Fibroblast of skin of back (primary cell): ENCODE measurements around the gene BRD9.

Source experiments
- DNase-seq: peaks from one replicate; pipeline ENCODE4 v3.0.0-alpha.2; 2013

Gene BRD9

DNA sequence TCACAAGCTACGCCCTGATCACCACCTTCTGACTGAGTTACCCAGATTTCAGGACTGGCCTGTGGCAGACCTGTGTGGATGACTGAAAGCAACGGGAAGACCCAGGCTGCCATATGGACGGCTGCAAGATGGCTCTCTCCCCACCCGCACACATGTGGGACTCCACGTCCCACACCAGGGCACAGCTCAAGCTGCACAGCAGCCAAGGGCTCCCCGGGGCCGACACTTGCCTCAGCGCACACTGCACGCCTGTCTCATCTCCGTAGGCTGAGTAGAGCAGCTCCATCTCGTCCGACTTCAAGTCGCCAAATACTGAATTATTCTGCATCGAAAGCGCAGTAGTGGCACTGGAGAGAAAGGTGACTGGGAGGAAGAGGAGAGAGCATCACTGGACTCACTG is 14.5 kb downstream of the BRD9 start:
- DNase-seq: no peak

DNA sequence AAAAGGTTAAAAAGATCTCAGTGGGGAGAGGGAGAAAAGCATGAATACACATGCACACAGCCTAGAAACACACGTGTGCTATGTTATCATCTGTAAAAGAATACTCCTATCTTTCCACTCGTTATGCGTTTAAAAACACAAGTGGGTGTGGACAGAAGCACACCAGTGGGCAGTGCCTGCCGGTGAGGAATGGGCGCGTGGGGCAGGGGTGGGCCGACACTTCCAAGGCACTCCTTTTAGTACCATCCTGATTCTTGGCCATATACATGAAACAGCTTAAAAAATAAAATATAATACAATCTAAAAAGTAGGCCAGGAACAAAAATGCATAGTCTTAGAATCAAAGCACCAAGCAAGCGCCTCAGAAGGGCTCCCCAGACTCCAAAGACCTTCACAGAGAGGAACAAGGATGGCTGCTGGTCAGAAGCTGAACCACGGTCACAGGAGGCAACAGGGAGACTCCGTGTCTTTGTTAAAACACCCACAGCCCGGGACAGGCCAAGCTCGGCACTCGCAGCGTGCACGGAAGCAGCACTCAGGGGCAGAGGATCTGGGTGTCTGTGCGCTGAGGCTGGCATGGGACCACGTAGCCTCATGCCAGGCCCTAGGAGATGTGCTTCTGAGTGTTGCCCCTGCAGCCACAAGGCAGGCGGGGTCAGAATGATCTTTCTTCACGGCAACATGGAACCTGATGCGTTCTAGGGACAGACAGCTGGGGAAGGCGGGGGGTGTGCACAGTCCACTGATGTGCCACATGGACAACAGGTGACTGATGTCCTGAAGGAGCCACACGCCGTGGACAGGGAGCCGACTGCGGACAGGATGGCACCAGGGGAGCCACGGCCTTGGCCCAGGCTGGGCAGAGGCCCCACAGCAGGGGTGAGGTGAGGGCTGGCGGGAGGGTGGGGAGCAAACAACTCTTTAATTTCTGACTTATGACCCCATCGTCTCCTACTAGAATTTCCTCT is 15.9 kb downstream of the BRD9 start:
- DNase-seq: no peak

DNA sequence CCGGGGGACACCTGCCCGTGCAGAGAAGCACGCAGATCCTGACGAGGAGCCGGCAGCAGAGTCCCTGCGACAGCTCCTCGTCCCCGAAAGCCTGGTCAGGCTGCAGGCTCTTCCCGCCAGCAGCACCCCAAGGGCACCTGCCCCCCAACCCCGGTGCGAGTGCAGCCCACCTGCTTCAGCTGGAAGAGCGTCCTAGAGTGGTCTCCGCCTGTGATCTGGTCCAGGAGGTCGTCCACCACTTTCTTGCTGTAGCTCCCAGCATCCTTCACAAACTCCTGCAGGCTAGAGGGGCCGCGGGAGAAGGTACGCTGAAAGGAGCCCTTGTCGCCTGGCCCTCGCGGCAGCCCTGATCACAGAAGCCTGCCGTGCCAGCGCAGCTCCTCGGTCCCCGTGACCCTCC is 16.7 kb downstream of the BRD9 start:
- DNase-seq: no peak

DNA sequence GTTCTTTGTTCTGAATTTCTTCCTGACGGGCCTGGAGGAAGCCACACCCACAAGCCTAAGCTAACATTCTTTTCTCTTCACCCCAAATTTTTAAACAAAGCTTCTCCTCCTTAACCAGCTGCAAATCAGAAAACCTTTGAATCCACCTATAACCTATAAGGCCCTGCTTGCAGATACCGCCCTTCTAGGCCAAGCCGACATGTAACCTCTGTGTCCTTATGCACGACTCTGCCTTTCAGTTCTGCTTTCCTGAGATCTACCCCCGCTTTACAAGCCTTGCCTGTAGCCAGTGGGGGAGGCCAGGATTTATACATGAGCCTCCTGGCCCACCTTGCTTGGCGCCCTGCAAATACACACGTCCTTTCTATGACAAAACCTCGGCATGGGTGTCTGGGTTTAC is 19.3 kb downstream of the BRD9 start:
- no peak for DNase-seq

DNA sequence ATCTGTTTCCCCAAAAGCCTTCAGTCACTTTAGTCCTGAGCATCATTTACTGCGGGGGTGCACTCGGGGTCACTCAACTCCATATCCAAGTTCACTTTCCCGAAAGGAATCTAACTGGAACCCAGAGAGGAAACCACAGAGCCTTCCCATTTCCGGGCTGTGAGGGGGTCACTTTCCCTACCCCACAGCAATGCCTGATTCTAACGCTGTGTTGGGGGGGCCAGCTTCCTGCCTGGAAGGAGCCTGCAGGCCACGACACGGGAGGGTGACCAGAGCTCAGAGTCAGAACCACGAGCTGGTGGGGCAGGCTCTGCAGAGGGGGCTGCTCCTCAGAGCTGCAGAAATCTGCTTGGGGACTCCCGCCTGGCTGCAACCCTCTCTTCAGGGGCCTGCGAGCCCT is 20.3 kb downstream of the BRD9 start:
- no peak for DNase-seq

DNA sequence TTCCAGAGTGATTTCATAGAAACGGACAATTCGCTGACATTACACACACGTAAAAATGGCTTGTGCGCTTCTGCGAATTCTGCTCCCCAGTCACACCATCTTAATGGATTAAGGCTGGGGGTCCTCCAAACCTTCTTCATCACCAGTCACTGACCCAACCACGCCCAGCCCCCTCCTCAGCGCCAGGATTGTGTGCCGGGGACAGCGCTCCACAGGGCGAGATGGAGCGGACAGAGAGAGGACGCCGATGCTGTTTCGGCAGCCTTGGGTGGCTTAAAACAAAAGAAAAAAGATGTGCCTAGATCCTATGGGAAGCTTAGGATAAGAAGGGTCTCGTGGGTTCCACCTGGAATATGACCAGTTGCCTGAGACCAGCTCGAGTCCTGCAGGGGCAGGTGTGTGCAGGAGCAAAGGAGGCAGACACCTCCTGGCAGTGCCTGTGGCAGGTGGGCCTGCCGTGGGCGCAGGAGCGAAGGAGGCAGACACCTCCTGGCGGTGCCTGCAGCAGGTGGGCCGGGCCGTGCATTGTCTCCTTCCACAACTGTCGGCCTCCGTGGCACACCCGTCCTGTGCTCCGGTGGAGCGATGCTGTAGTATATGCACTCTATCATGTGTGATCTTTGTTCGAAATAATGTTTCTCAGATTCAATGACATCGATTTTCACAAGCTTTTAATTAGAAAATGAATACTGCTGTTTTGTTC is 20.9 kb downstream of the BRD9 start:
- DNase-seq: no peak

DNA sequence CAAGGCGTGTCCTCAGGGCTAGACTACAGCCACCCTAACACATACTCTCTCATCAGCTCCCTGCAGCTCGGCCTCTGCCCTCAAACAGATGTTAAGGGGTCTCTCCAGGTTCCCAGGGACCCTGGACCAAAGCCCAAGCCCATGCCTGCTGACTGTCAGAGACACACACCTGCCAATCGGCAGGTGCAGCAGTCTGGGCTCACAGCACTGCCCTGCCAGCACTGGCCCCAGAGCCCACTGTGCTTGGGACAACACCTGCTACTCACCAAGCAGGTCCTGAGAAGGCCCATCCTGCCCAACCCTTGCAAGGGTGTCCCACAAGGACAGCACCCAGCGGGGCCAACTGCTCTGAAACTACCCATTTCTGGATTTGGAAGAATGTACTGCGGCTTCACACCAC is 21.6 kb downstream of the BRD9 start:
- DNase-seq: no peak

DNA sequence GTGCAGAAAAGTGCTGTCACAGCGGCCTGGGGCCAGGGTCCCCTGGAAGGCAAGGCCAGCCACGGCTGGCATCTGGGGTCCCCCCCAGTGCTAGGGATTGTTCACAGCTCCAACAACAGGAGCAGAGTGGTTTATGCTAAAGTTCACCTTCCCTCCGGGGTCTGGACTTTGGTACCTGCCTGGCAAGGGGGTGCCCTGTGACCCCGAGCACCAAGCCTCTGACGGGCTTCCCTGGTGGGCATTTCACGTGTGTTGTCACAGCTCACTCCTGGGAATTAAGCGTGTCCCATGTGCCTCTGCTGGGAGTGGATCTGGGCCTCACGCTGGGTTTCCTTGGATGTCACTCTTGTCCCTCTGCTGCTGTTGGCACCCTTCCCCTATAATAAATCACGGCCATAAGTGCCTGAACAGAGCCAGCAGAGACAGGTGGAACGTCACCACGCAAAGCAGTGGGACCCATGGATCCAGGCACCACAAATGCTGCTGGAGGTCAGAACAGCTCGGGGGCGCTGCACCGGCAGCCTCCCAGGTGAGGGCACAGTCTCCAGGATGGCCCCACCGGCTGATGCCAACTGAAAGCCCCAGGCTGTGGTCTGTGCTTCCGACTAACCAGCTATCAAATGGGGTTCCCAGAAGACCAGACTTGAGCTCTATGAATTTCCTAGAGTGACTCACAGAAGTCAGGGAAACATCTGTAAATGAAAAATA is 24.0 kb downstream of the BRD9 start:
- DNase-seq: no peak

DNA sequence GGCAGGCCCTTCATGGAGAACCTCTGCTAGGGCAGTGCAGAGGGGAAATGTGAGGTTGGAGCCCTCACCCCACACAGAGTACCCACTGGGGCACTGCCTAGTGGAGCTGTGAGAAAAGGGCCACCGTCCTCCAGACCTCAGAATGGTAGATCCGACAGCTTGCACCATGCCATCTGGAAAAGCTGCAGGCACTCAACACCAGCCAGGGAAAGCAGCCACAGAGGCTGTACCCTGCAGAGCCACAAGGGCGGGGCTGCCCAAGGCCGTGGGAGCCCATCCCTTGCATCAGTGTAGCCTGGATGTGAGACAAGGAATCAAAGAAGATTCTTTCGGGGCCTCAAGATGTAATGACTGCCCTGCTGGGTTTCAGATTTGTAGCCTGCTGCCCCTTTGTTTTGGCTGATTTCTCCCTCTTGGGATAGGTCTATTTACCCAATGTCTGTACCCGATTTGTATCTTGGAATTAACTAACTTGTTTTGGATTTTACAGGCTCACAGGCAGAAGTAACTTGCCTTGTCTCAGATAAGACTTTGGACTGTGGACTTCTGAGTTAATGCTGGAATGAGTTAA is 25.2 kb downstream of the BRD9 start:
- no peak for DNase-seq

DNA sequence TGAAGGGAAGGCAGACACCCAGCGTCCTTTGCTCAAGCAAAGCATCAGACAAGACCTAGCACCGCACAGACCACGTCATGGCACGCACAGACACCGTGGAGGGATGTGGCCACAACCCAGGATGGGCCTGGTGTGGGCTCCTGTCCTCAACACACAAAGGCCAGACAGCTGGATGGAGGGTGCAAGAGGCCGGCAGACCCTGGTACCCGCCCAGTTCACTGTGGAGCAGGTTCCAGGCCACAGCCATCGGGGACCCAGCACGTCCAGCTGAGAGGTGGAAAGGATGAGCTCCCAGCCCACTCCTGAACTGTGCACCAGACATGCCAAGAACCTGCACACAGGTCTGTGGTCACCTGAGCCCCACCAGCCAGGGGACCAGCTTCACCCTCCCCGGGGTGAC is 26.8 kb downstream of the BRD9 start:
- no peak for DNase-seq

DNA sequence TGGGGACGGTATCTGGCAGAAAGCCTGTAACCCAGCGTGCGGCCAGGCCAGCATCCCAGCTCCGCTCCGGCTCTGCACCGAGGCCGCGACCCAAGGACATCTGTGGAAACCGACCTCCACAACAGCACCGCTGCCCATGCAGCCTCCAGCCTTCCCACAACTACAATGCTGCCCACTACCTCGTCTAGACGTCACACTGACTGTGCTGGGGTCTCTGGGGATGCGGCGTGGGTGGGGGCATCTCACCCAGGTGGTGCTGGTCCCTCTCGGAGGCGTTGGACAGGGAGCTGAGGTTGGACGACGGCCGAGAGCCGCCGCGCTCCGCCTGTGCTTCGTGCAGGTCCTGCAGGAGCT is 27.5 kb downstream of the BRD9 start:
- no peak for DNase-seq

DNA sequence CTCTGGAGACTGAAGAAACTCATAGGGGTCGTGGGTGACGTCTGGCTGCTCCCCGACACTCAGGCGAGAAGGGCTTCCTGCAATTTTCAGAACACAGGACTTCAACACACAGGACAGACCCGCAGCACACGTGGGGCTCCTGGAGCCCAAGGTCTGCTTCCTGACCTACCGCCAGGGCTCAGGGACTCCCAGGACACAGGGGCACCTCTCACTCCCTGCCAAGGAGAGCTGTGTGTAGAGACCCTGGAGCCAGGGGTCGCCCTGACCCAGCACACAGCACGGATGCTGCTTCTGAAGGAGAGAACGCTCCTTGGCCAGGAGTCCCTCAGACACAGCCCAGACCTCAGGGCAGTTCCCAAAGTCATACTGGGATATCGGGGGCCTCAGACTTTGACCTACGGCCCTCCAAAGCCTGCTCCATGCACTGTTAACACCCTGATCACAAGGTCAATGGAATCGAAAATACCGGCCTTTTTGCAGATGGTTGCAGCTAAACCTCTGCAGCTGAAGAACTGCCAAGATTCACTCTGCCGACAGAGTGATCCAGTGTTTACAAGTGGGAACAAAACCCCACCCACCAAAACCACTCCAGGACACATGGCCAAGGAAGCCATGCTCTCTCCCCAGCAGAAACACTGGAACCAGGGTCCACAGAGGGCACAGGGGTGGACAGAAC is 28.0 kb downstream of the BRD9 start:
- no peak for DNase-seq

DNA sequence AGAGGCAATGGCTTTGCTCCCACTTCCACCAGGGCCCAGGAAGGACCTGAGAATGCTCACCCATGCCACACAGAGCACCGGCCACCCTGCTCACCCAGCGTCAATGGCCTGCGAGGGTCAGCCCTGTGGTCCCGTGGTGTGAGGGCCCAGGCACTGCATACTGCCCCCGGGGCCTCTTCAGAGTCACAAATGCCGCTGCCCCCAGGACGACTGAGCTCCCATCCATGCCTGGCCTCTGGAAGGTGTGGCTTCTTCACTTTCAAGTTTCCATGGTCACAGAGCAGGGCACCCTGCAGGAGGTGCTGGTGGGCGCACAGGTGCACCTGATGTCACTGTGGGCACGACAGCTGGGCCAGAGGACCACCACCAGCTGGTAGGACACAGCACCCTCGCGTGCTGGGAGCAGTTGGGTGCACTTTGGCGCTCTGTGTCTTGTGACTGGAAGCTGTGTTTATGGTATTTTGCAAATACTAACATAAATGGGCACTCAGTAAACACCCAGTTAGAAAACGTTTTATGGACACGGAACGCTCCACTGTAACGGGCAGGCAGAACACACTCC is 29.3 kb downstream of the BRD9 start:
- DNase-seq: no peak

DNA sequence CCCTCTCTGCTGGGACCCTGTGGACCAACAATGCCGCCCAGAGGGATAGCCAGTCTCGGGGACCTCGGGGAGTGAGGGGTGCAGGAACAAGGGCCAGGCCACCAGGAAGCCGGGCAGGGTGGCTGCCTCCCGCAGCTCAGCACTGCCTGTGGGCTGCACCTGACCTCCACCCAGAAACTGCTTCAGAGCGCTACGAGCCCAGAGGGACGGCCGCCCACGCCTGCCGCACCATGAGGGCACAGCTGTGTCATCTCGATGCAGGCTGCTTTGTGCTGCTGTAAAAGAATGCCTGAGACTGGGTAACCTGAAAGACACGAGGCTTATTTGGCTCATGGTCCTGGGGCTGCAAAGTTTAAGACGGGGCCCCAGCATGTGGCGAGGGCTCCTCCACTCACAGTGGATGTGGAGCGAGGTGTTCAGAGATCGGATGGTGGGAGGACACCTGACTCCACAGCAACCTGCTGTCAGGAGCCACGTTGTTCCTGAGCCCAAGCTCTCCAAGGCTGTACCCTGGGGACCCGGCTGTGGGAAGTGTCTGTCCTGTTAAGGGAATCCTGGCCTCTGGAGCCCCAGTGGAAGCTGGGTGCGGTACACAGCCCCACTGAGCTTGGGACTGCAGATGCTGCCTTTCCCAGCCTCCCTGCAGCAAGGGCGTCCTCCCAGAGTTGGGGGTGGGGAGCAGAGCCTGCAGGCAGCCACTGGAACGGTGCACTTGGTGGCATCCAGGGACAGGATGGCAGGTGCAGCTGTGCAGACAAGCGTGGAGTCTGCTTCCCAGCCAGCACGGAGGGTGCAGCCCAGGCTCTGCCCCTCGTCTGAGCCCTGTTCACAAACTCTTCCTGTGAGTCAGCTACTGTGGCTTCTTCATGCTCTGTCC is 30.0 kb downstream of the BRD9 start:
- no peak for DNase-seq

DNA sequence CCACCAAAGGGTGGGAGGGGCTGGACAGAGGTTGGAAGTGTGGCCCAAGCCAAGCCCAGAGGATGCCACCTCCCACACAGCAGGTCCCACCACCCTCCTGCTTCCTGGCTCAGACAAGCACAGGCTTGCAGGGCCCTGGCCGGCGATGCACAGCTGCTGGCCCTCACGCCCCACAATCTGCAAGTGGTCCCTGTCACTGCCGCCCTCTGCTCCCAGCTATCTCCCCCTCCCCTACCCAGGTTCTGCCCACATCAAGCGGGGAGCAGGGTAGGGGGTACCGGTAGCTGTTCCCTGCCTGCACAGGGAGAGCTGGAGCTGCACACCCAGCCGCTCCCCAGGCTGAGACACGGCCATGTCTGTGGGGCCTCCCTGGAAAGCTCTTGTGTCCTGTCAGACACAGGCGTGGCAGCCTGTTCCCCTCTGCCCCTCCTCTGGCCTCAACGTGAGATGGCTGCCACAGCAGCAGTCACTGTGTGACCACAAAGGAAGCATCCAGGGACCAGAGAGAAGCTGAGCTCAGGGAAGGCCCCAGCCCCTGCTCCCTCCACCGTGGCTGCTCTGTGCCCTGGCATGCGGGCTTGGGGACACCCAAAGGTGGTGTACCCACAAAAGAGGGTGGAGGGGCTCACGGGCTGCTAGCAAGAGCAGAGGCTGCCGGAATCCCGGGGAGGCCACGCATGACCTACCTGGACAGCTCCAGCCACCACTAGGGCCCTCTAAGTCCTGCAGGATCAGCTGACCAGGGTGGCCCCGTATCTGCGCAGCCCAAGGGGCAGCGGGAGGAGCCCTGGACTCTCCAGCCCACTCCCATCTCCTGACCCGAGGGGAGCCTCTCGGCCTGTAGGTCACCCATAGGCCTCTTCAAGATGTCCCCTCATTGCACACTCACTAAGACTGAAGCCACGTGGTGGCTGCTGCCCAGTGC is 30.9 kb downstream of the BRD9 start:
- no peak for DNase-seq

DNA sequence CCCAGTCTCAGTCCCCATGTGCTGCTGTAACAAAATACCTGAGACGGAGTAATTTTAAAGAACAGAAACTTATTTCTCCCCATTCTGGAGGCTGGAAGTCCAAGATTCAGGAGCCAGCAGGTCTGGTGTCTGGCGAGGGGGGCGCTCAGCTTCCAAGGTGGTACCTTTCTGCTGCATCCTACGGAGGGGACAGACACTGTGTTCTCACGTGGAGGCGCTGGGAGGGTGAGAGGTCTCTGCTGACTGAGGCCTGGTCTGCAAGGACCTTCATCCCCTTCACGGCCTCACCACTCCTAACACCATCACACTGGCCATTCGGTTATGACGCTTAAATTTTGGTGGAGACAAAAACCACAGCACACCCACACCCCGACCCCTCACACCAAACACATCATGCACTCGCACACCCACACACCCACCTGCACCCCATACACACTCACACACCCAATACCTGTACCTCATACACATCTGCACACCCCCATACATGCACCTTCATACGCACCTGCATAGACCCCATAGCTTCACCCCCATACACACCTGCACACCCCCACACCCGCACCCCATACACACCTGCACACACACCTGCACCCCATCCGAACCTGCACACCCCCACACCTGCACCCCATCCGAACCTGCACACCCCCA is 32.0 kb downstream of the BRD9 start:
- DNase-seq: no peak

DNA sequence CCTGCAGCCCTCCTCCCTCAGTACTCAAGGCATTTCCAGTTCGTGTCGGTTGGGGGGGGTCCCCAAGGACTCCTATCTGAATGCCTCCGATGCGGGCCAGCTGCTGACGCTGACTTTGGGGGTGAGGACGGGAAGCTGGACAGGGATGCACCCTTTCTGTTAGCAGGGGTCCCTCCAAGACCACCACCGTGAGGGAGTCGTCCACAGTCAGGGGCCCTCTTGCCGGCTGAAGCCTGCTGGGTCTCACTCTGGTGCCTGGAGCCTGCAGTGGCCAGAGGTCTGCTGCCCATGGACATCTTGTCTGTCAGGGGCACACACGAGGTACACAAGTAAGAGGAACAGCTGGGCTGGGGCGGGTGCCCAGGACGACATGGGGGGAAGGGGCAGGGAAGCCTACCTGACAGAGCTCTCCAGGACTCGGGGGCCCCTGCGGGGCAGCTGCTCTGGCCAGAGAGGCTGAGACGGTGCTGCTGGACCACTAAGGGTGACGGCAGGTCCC is 32.8 kb downstream of the BRD9 start:
- no peak for DNase-seq

DNA sequence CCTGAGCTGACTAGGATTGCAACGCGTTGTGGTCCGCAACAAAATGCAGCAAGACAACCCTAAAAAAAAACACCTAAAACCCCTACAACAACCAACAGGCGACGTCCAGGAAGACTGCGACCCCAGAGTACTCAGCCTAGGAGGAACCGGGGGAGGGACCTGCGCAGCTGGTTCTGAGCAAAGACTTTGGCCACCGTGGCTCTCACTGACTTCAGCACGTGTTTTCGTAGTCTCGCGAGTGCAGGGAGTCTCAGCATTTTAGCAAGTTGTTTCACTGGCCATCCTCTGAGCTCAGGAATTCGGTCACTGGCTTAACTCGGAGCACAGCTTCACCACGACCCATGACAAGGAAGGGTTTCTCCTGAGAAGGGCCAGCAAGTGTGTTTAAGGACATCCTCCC is 33.2 kb downstream of the BRD9 start:
- DNase-seq: no peak

DNA sequence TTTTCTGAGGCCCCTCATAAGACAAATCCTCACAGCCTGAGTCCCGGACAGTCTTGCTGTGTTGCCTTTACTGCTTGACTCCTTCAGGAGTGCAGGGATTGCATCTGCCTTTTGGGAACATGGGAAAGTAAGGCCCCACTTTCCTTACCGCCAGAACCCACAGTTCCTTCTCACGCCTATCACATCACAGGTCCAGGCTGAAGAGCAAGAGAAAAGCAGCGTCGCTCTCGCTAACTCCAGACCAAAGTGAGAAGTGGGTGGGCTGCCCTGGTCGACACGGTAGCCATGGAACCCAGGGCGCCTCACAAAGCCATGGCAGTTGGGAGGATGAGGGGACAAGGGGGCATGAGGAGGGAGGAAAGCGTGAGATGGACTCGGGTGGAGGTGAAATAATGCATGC is 33.9 kb downstream of the BRD9 start:
- DNase-seq: no peak
